Ishikawa (cell line): Measurements from ENCODE around the gene PCID2.

ENCODE experiments used
- CEBPB ChIP-seq: IDR thresholded peaks from 2 replicates; pipeline ENCODE4 v1.6.1; 2012
- CREB1 ChIP-seq: IDR thresholded peaks from 2 replicates; pipeline ENCODE4 v1.6.1; 2012; ENCODE audit warnings: low read depth
- EGR1 ChIP-seq: IDR thresholded peaks from 2 replicates; pipeline ENCODE4 v1.6.1; 2012
- EP300 ChIP-seq: IDR thresholded peaks from 2 replicates; pipeline ENCODE4 v1.6.1; 2012; ENCODE audit warnings: borderline replicate concordance
- FOXM1 ChIP-seq: IDR thresholded peaks from 2 replicates; pipeline ENCODE4 v1.6.1; 2012; ENCODE audit warnings: low read depth, borderline replicate concordance
- RAD21 ChIP-seq: IDR thresholded peaks from 2 replicates; pipeline ENCODE4 v1.6.1; 2012; ENCODE audit warnings: low read depth
- REST ChIP-seq: IDR thresholded peaks from 2 replicates; pipeline ENCODE4 v1.6.1; 2012; ENCODE audit warnings: low read depth, mild to moderate bottlenecking
- TAF1 ChIP-seq: IDR thresholded peaks from 2 replicates; pipeline ENCODE4 v1.6.1; 2012; ENCODE audit warnings: low read depth, mild to moderate bottlenecking
- TCF12 ChIP-seq: IDR thresholded peaks from 2 replicates; pipeline ENCODE4 v1.6.1; 2012; ENCODE audit warnings: low read depth
- USF1 ChIP-seq: IDR thresholded peaks from 2 replicates; pipeline ENCODE4 v1.6.1; 2012
- YY1 ChIP-seq: IDR thresholded peaks from 2 replicates; pipeline ENCODE4 v1.6.1; 2012; ENCODE audit warnings: low read depth
- TF ChIP-seq, protein P1 (sequence below): IDR thresholded peaks from 2 replicates; pipeline ENCODE4 v1.6.1; 2012

DNA sequence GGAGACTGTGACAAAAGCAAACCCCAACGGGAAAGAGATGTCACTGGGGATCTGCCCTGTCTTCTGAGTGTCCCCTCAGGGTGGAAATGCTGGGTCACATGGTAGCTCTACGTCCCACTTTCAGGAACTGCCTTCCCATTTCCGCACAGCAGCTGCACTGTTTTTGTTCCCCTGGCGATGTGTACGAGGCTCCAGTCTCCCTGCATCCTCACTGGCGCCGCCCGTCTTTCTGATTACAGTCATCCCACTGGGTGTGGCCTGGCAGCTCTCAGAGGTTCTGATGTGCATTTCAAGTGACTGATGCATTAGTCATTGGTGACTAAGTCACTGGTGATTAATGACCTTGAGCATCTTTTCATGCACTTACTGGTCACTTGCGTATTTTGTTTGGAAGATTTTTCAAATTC lies 21.2 kb downstream of the PCID2 start:
- TF ChIP-seq USF1: no peak
- TF ChIP-seq CREB1: no peak
- TF ChIP-seq EGR1: no peak
- TF ChIP-seq RAD21: no peak
- TF ChIP-seq, protein P1, sequence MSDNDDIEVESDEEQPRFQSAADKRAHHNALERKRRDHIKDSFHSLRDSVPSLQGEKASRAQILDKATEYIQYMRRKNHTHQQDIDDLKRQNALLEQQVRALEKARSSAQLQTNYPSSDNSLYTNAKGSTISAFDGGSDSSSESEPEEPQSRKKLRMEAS: no peak
- TF ChIP-seq TAF1: no peak
- no peak for TF ChIP-seq TCF12
- TF ChIP-seq REST: no peak
- no peak for TF ChIP-seq YY1
- TF ChIP-seq FOXM1: no peak
- TF ChIP-seq CEBPB: no peak
- no peak for TF ChIP-seq EP300
